GM12878 (cell line): ENCODE data around the gene CLSTN2. TPM values are rescaled to one million over a fixed set of nuclear protein-coding genes. Genes with fewer than 3 reads are reported as not detected.

Experiments used
- ATAC-seq: fragments of 200-7000 bp; cut with Tn5 transposase; 3 replicates; pipeline ENCODE4 v1.9.1; 2020; ENCODE audit warnings: mild to moderate bottlenecking, moderate library complexity
- BruUV-seq: library from RNA; stranded (reverse); fragments of 400-500 nt; replicated peaks from 2 replicates; lab custom pipeline; 2021; lab: Mats Ljungman, UMichigan
- CTCF ChIA-PET: fragments of 300-600 bp; sonication (Branson Sonifier 250); formaldehyde crosslinking; extraction: SDS; loops from one replicate; lab custom pipeline; 2021; ENCODE audit warnings: inconsistent platforms; lab: Yijun Ruan, JAX
- POLR2A ChIA-PET: fragments of 350-600 bp; formaldehyde crosslinking; extraction: SDS; loops from one replicate; lab custom pipeline; 2021; ENCODE audit warnings: inconsistent platforms; lab: Charles Lee
- RAD21 ChIA-PET: fragments of 300-600 bp; sonication (Branson Sonifier 250); formaldehyde crosslinking; loops from one replicate; lab custom pipeline; 2023; ENCODE audit warnings: antibody characterized with exemption; ENCODE audit not compliant: unreplicated experiment; lab: Charles Lee
- SMC1A ChIA-PET: fragments of 300-600 bp; sonication (Branson Sonifier 250); formaldehyde crosslinking; loops from one replicate; lab custom pipeline; 2023; ENCODE audit not compliant: unreplicated experiment, uncharacterized antibody; lab: Charles Lee
- DNase-seq: peaks from one replicate; pipeline ENCODE4 v3.0.0-alpha.2; 2011; ENCODE audit warnings: low read depth, low spot score
- FAIRE-seq: peaks from 3 replicates; lab custom pipeline; 2011; peaks lifted over from hg19 to GRCh38; lab: Jason Lieb, UNC
- H2AFZ ChIP-seq: 2 replicates; pipeline ENCODE4 v1.6.0; 2011; ENCODE audit warnings: low read depth, low read length, control low read depth; ENCODE audit not compliant: control insufficient read depth
- H3K27ac ChIP-seq: 2 replicates; pipeline ENCODE4 v1.5.1; 2011; ENCODE audit warnings: control low read depth; ENCODE audit not compliant: control insufficient read depth, insufficient read depth
- H3K27me3 ChIP-seq, 2 experiments: replicated peaks in 1 of 2; 2 replicates each; pipeline versions ENCODE4 v1.6.0 to v1.6.1; 2011; ENCODE audit warnings: low read length in 1 of 2; ENCODE audit not compliant: control insufficient read depth in 2 of 2, insufficient read depth in 2 of 2
- H3K36me3 ChIP-seq, 2 experiments: 2 replicates each; pipeline ENCODE4 v1.5.1; 2011; ENCODE audit warnings: low read length in 1 of 2; ENCODE audit not compliant: control insufficient read depth in 2 of 2, insufficient read depth in 2 of 2
- H3K4me1 ChIP-seq: 2 replicates; pipeline ENCODE4 v1.6.1; 2011; ENCODE audit warnings: mild to moderate bottlenecking, low read length, moderate library complexity, mixed read lengths; ENCODE audit not compliant: control insufficient read depth, insufficient read depth
- H3K4me2 ChIP-seq: 2 replicates; pipeline ENCODE4 v1.6.0; 2011; ENCODE audit warnings: control low read depth; ENCODE audit not compliant: control insufficient read depth, insufficient read depth
- H3K4me3 ChIP-seq: fragments of 200-600 bp; sonication (generic); 2 replicates; pipeline ENCODE4 v1.5.1; 2016
- H3K79me2 ChIP-seq: 2 replicates; pipeline ENCODE4 v1.6.0; 2011; ENCODE audit warnings: low read length; ENCODE audit not compliant: control insufficient read depth, insufficient read depth
- H3K9ac ChIP-seq: 2 replicates; pipeline ENCODE4 v1.8.0; 2011; ENCODE audit warnings: low read length, control low read depth, mixed read lengths; ENCODE audit not compliant: control insufficient read depth, insufficient read depth
- H3K9me3 ChIP-seq: replicated peaks from 3 replicates; pipeline ENCODE4 v1.5.1; 2011; ENCODE audit warnings: mild to moderate bottlenecking, low read length; ENCODE audit not compliant: control insufficient read depth, insufficient read depth
- H4K20me1 ChIP-seq: 2 replicates; pipeline ENCODE4 v1.6.0; 2011; ENCODE audit not compliant: control insufficient read depth, insufficient read depth
- BMI1 ChIP-seq: fragments of 450-650 bp; IDR thresholded peaks from 2 replicates; pipeline ENCODE4 v1.6.1; 2016; ENCODE audit warnings: mild to moderate bottlenecking, moderate library complexity, borderline replicate concordance
- BRCA1 ChIP-seq: IDR thresholded peaks from 2 replicates; pipeline ENCODE4 v1.6.1; 2011; ENCODE audit warnings: low read depth, low read length, improper control_type of control experiment
- E2F4 ChIP-seq: IDR thresholded peaks from 2 replicates; pipeline ENCODE4 v1.6.1; 2012; ENCODE audit warnings: low read depth, low read length, improper control_type of control experiment
- ESRRA ChIP-seq: IDR thresholded peaks from 2 replicates; pipeline ENCODE4 v1.6.1; 2012; ENCODE audit warnings: mild to moderate bottlenecking, low read length, improper control_type of control experiment
- IRF3 ChIP-seq: fragments of 450-650 bp; IDR thresholded peaks from 2 replicates; pipeline ENCODE4 v1.6.1; 2014; ENCODE audit warnings: mild to moderate bottlenecking
- KLF5 ChIP-seq: fragments of 450-650 bp; IDR thresholded peaks from 2 replicates; pipeline ENCODE4 v1.6.1; 2014; ENCODE audit warnings: mild to moderate bottlenecking; ENCODE audit not compliant: partially characterized antibody
- MTA2 ChIP-seq: fragments of 450-650 bp; IDR thresholded peaks from 2 replicates; pipeline ENCODE4 v1.6.1; 2016; ENCODE audit warnings: low read depth, mild to moderate bottlenecking, moderate library complexity
- NR2C2 ChIP-seq: IDR thresholded peaks from 2 replicates; pipeline ENCODE4 v1.6.1; 2011; ENCODE audit warnings: borderline replicate concordance, low read depth; ENCODE audit not compliant: control insufficient read depth, insufficient read length
- POLR2A ChIP-seq: IDR thresholded peaks from 2 replicates; pipeline ENCODE4 v1.6.1; 2011; ENCODE audit warnings: low read depth, mild to moderate bottlenecking, low read length
- SKIL ChIP-seq: fragments of 450-650 bp; IDR thresholded peaks from 2 replicates; pipeline ENCODE4 v1.6.1; 2017; ENCODE audit warnings: mild to moderate bottlenecking, low read depth, inconsistent platforms; ENCODE audit not compliant: poor library complexity, severe bottlenecking
- WGBS: methylation state at CpG from one replicate; pipeline ENCODE4 v1.1.6; 2016; ENCODE audit warnings: low lambda C conversion rate; ENCODE audit not compliant: insufficient replicate concordance, insufficient coverage; ENCODE audit errors: missing lambda C conversion rate; 5-methylcytosine and 5-hydroxymethylcytosine counted together
- in situ Hi-C: fragments of 300-500 bp; cut with MboI; formaldehyde crosslinking; loops from 9 replicates; pipeline ENCODE4 v1.14.3; 2018; ENCODE audit warnings: mixed read lengths
- intact Hi-C: fragments of 100-400 bp; cut with micrococcal nuclease; formaldehyde crosslinking; loops from one replicate; pipeline ENCODE4 v1.14.2; 2022; ENCODE audit not compliant: unreplicated experiment
- polyA plus RNA-seq, 11 experiments: library from polyadenylated mRNA; depleted of rRNA in 4 of 11; unstranded in 6 of 11; stranded (reverse) in 5 of 11; fragments of >200 nt; fragmentation: Nextera tagmentation in 4 of 11; fragmentation: Illumina TruSeq in 1 of 11; extraction: Ambion mirVana in 4 of 11; extraction: Trizol in 1 of 11; gene quantifications; 1 replicate in 1 of 11; 2 replicates in 10 of 11; pipeline versions ENCODE4 v1.2.1 to v1.2.3, GENCODE V29; 2011 to 2016; ENCODE audit warnings: inconsistent platforms in 2 of 11, missing spikeins in 2 of 11, low read depth in 1 of 11
- total RNA-seq, 4 experiments: library from RNA; depleted of rRNA in 3 of 4; stranded (reverse); fragments of >200 nt in 3 of 4; fragmentation: Illumina TruSeq in 1 of 4; extraction: Trizol in 1 of 4; gene quantifications; 2 replicates each; pipeline versions ENCODE4 v1.2.1 to v1.2.3, GENCODE V29; 2013 to 2021

Gene CLSTN2
- total and polyA plus RNA-seq, 10 of the 15 experiments (the other 5 are each of a cell fraction or from before 2014, with no cell fraction given): under 0.01 to 0.10 (median under 0.01) TPM; not detected in 5

- TF ChIP-seq MTA2: no peak
- TF ChIP-seq BMI1: no peak
- TF ChIP-seq ESRRA: no peak
- TF ChIP-seq KLF5: no peak
- TF ChIP-seq BRCA1: no peak
Observed at GRCh38 chr3:140303875-140304274, 368.9 kb downstream of the CLSTN2 start (continued).

GRCh38 chr3:140308535-140308934 is 373.6 kb downstream of the CLSTN2 start:
- ChIA-PET CTCF (no interaction called here), RAD21 (no interaction called here), POLR2A (no interaction called here), SMC1A (no interaction called here)
- DNase-seq (no peak), ATAC-seq (no peak), FAIRE-seq (no peak)
- WGBS: 36% methylated on average over 2 of the region's 2 CpGs
- H3K4me1 ChIP-seq: no peaks in the 10 kb centered on the region
- intact Hi-C loops: no loop called here
- no peaks in the 10 kb centered on the region for H3K36me3 ChIP-seq
- H3K9ac ChIP-seq: no peak overlapping the region
- no peak overlapping the region for H3K27ac ChIP-seq
- no peaks in the 10 kb centered on the region; a peak in 1 of 4 replicates for H3K27me3 ChIP-seq
- H3K79me2 ChIP-seq: no peaks in the 10 kb centered on the region
- no peaks in the 10 kb centered on the region for H3K9me3 ChIP-seq
- TF ChIP-seq KLF5: no peak
- no peak for TF ChIP-seq IRF3
- TF ChIP-seq NR2C2: no peak
- TF ChIP-seq POLR2A: no peak
- no peak for TF ChIP-seq E2F4
- TF ChIP-seq SKIL: no peak
- H3K4me3 ChIP-seq: no peak overlapping the region
- no peaks in the 10 kb centered on the region for H4K20me1 ChIP-seq
- no peak overlapping the region for H2AFZ ChIP-seq
- no peak overlapping the region for H3K4me2 ChIP-seq
- in situ Hi-C loops: no loop called here
- BruUV-seq: no TSS peak
